ENCODE measurements around the gene CERT1. TPM values are rescaled to one million over a fixed set of nuclear protein-coding genes. Genes with fewer than 3 reads are reported as not detected.

CERT1 gene
- total RNA-seq, 1 donor from 2014 or later: 24.6 TPM

GRCh38 chr5:75331095-75332090 lies 180.0 kb downstream of the CERT1 start:
- Mint-ChIP-seq H3K4me1 (peaks cover 16% of the 10 kb centered on the region), H3K4me3 (peak overlapping the region; percentile 24), H3K27me3 (ENCODE audit: low read depth) (no peaks in the 10 kb centered on the region), H3K9me3 (no peaks in the 10 kb centered on the region), H3K36me3 (ENCODE audit: low read depth) (no peaks in the 10 kb centered on the region), H3K27ac (ENCODE audit: unreplicated experiment) (no peak overlapping the region)
- peak; percentile 48 for TF ChIP-seq CTCF (conservative IDR thresholded peaks at IDR 0.05)
- no peak for DNase-seq (ENCODE audit: low read depth, low spot score)

GRCh38 chr5:75330404-75330803 lies 181.0 kb downstream of the CERT1 start:
- Mint-ChIP-seq H3K9me3 (no peaks in the 10 kb centered on the region), H3K27ac (ENCODE audit: unreplicated experiment) (no peak overlapping the region), H3K36me3 (ENCODE audit: low read depth) (no peaks in the 10 kb centered on the region), H3K4me3 (no peak overlapping the region), H3K4me1 (peaks cover 16% of the 10 kb centered on the region), H3K27me3 (ENCODE audit: low read depth) (no peaks in the 10 kb centered on the region)
- no peak for DNase-seq (ENCODE audit: low read depth, low spot score)
- TF ChIP-seq CTCF (conservative IDR thresholded peaks at IDR 0.05): no peak

Other genes with a start within 250 kb of the CERT1 start
- 321 and 327 TPM in 2 replicates for gene HMGCR, start 174.4 kb downstream of the CERT1 start, total RNA-seq
- 19.7 and 20.0 TPM in 2 replicates for gene POLK, start 262 bp upstream of the CERT1 start, total RNA-seq
- gene ANKDD1B, start 99.8 kb upstream of the CERT1 start, total RNA-seq: 0.20 and 0.28 TPM in 2 replicates
- gene POC5, start 205.8 kb upstream of the CERT1 start, total RNA-seq: 15.7 and 17.8 TPM in 2 replicates